IMR-90 (cell line): ENCODE data around the gene PRR12. TPM values are rescaled to one million over a fixed set of nuclear protein-coding genes. Genes with fewer than 3 reads are reported as not detected.

Source experiments
- ATAC-seq: fragments of 200-7000 bp; cut with Tn5 transposase; 2 replicates; pipeline ENCODE4 v1.9.1; 2020; ENCODE audit warnings: low read depth, mild to moderate bottlenecking, moderate library complexity
- BruUV-seq: library from RNA; stranded (reverse); fragments of 400-500 nt; replicated peaks from 2 replicates; lab custom pipeline; 2021; lab: Mats Ljungman, UMichigan
- CTCF ChIA-PET: fragments of 300-600 bp; formaldehyde crosslinking; extraction: SDS; loops from one replicate; lab custom pipeline; 2021; ENCODE audit warnings: antibody characterized with exemption; lab: Yijun Ruan, JAX
- POLR2A ChIA-PET: fragments of 300-600 bp; sonication (Branson Sonifier 250); formaldehyde crosslinking; loops from one replicate; lab custom pipeline; 2022; ENCODE audit warnings: antibody characterized with exemption; ENCODE audit not compliant: unreplicated experiment; lab: Charles Lee
- DNase-seq: peaks from one replicate; pipeline ENCODE4 v3.0.0; 2013
- H2AFZ ChIP-seq: replicated peaks from 2 replicates; pipeline ENCODE3; 2013; ENCODE audit warnings: low read length, mild to moderate bottlenecking; ENCODE audit not compliant: poor library complexity
- H2AK5ac ChIP-seq: 2 replicates; pipeline ENCODE4 v1.6.1; 2013; ENCODE audit warnings: low read depth, low read length, inconsistent platforms
- H2AK9ac ChIP-seq: replicated peaks from 2 replicates; pipeline ENCODE3; 2013; ENCODE audit warnings: mild to moderate bottlenecking, low read depth, low read length, moderate library complexity; ENCODE audit not compliant: poor library complexity
- H2BK120ac ChIP-seq: 2 replicates; pipeline ENCODE4 v1.6.1; 2013; ENCODE audit warnings: low read depth, low read length, inconsistent platforms
- H2BK15ac ChIP-seq: 3 replicates; pipeline ENCODE4 v1.6.1; 2013; ENCODE audit warnings: low read depth, low read length, inconsistent platforms
- H2BK20ac ChIP-seq: 2 replicates; pipeline ENCODE4 v1.6.1; 2013; ENCODE audit warnings: low read depth, mild to moderate bottlenecking, inconsistent platforms, low read length, moderate library complexity
- H2BK5ac ChIP-seq: 2 replicates; pipeline ENCODE4 v1.6.1; 2013; ENCODE audit warnings: mild to moderate bottlenecking, low read depth, low read length, inconsistent platforms; ENCODE audit not compliant: poor library complexity, severe bottlenecking
- H3K14ac ChIP-seq: replicated peaks from 2 replicates; pipeline ENCODE4 v1.6.1; 2013; ENCODE audit warnings: low read depth, low read length, inconsistent platforms
- H3K18ac ChIP-seq: 2 replicates; pipeline ENCODE4 v1.6.1; 2013; ENCODE audit warnings: low read depth, low read length, control low read depth
- H3K23ac ChIP-seq: 2 replicates; pipeline ENCODE4 v1.6.1; 2013; ENCODE audit warnings: low read depth, low read length, inconsistent platforms
- H3K27ac ChIP-seq: 2 replicates; pipeline ENCODE4 v1.5.1; 2013; ENCODE audit warnings: mild to moderate bottlenecking, control low read depth, low read length; ENCODE audit not compliant: insufficient read depth
- H3K27me3 ChIP-seq: 2 replicates; pipeline ENCODE4 v1.6.1; 2013; ENCODE audit warnings: low read length; ENCODE audit not compliant: control insufficient read depth, insufficient read depth
- H3K36me3 ChIP-seq: 2 replicates; pipeline ENCODE4 v1.6.1; 2013; ENCODE audit warnings: low read length, mixed read lengths; ENCODE audit not compliant: control insufficient read depth, insufficient read depth
- H3K4ac ChIP-seq: 2 replicates; pipeline ENCODE4 v1.6.1; 2013; ENCODE audit warnings: low read depth, low read length, inconsistent platforms
- H3K4me1 ChIP-seq: 2 replicates; pipeline ENCODE4 v1.6.1; 2013; ENCODE audit warnings: low read length, mixed read lengths; ENCODE audit not compliant: control insufficient read depth, insufficient read depth
- H3K4me2 ChIP-seq: 2 replicates; pipeline ENCODE4 v1.6.1; 2013; ENCODE audit warnings: low read depth, mild to moderate bottlenecking, control low read depth, low read length, moderate library complexity
- H3K4me3 ChIP-seq: 2 replicates; pipeline ENCODE4 v1.5.1; 2013; ENCODE audit warnings: low read depth, mild to moderate bottlenecking, control low read depth, low read length, moderate library complexity; ENCODE audit not compliant: insufficient read depth
- H3K56ac ChIP-seq: 2 replicates; pipeline ENCODE4 v1.6.1; 2013; ENCODE audit warnings: low read length, inconsistent platforms; ENCODE audit not compliant: insufficient read depth; ENCODE audit errors: extremely low read depth
- H3K79me1 ChIP-seq, 2 experiments: 2 replicates each; pipeline ENCODE4 v1.6.1; 2013; ENCODE audit warnings: low read length in 2 of 2, inconsistent platforms in 1 of 2, low read depth in 1 of 2
- H3K9ac ChIP-seq: 2 replicates; pipeline ENCODE4 v1.6.1; 2013; ENCODE audit warnings: low read depth, low read length, control low read depth
- H3K9me1 ChIP-seq: 2 replicates; pipeline ENCODE4 v1.6.1; 2013; ENCODE audit warnings: low read length, inconsistent platforms; ENCODE audit not compliant: insufficient read depth
- H3K9me3 ChIP-seq: 2 replicates; pipeline ENCODE4 v1.6.1; 2013; ENCODE audit warnings: low read length; ENCODE audit not compliant: control insufficient read depth, insufficient read depth
- H4K20me1 ChIP-seq: 2 replicates; pipeline ENCODE4 v1.6.1; 2013; ENCODE audit warnings: low read length, inconsistent platforms; ENCODE audit not compliant: insufficient read depth
- H4K5ac ChIP-seq: 2 replicates; pipeline ENCODE4 v1.6.1; 2013; ENCODE audit warnings: mild to moderate bottlenecking, low read depth, low read length, control low read depth
- H4K8ac ChIP-seq, 2 experiments: 2 replicates each; pipeline ENCODE4 v1.6.1; 2013; ENCODE audit warnings: low read depth in 2 of 2, low read length in 2 of 2, control low read depth in 1 of 2, inconsistent platforms in 1 of 2
- H4K91ac ChIP-seq: 2 replicates; pipeline ENCODE4 v1.6.1; 2013; ENCODE audit warnings: low read depth, low read length, inconsistent platforms; ENCODE audit not compliant: insufficient read depth
- CHD1 ChIP-seq: IDR thresholded peaks from 2 replicates; pipeline ENCODE4 v1.6.1; 2012; ENCODE audit warnings: low read depth, low read length, improper control_type of control experiment
- POLR2A ChIP-seq: IDR thresholded peaks from 2 replicates; pipeline ENCODE4 v1.6.1; 2012; ENCODE audit warnings: mild to moderate bottlenecking, low read depth, low read length
- RAD21 ChIP-seq: IDR thresholded peaks from 2 replicates; pipeline ENCODE4 v1.6.1; 2012; ENCODE audit warnings: low read length, improper control_type of control experiment
- WGBS, 2 experiments: methylation state at CpG; one replicate each; pipeline versions ENCODE4 v1.1.5 to v1.1.7; 2013; ENCODE audit warnings: missing lambda C conversion rate in 2 of 2; ENCODE audit not compliant: insufficient read length in 1 of 2; ENCODE audit errors: extremely low coverage in 2 of 2; 5-methylcytosine and 5-hydroxymethylcytosine counted together
- dilution Hi-C: fragments of 300-500 bp; cut with HindIII; formaldehyde crosslinking; loops from one replicate; pipeline ENCODE4 v1.14.3; 2018; ENCODE audit warnings: low sequenced_read_pairs; ENCODE audit not compliant: unreplicated experiment
- in situ Hi-C: fragments of 300-500 bp; cut with MboI; formaldehyde crosslinking; loops from 3 replicates; pipeline ENCODE4 v1.14.3; 2019; ENCODE audit warnings: low sequenced_read_pairs, inconsistent platforms, mixed read lengths
- intact Hi-C: fragments of 100-400 bp; cut with micrococcal nuclease; formaldehyde crosslinking; loops from 2 replicates; pipeline ENCODE4 v1.10.0; 2022
- polyA plus RNA-seq, 3 experiments: library from polyadenylated mRNA; depleted of rRNA; stranded (reverse); fragments of >200 nt; gene quantifications; 2 replicates each; pipeline ENCODE4 v1.2.3, GENCODE V29; 2012; ENCODE audit warnings: low replicate concordance in 1 of 3
- total RNA-seq: library from RNA; depleted of rRNA; stranded (reverse); fragments of >200 nt; gene quantifications from 2 replicates; pipeline ENCODE4 v1.2.3, GENCODE V29; 2012
- TF ChIP-seq, protein P1 (sequence below): fragments of 150-350 bp; IDR thresholded peaks from 2 replicates; pipeline ENCODE4 v1.6.1; 2017; ENCODE audit warnings: mild to moderate bottlenecking, antibody characterized with exemption, low read length, low read depth

PRR12 gene
- total and polyA plus RNA-seq, 2 of the 4 experiments (the other 2 are of a cell fraction), result 0.36 to 4.1 TPM

DNA sequence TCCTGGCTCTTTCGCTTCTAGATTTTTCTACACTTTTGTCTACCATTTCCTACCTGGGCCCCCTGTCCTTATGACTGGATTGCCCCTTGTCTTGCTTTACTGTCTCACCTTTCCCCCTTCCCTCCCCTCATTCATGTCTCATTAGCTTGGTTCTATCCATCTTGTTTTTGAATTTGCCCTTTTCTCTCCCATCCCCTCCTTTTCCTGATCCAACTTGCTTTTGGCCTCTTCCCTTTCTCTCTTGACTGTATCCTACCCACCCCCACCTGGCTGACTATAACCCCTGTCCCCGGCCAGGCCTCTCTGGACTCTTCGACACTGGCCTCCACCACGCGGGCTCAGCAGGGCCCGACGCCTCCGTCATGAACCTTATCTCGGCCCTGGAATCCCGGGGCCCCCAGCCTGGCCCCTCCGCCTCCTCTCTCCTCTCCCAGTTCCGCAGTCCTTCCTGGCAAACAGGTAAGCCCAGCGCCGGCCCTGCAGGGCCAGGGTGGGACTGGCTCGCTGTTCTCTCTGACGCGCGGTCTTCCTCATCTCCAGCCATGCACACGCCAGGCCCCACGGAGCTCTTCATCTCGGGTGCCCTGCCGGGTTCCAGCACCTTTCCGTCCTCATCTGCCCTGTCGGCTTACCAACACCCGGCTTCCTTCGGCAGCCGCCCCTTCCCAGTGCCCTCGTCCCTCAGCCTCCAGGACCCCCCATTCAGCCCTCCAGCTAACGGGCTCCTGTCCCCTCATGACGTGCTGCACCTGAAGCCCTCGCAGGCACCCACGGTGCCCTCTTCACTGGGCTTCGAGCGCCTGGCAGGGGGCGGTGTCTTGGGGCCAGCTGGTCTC, 3.4 kb downstream of the PRR12 start:
- no peak for TF ChIP-seq CHD1
- TF ChIP-seq POLR2A, result no peak
- no peak for TF ChIP-seq RAD21
- TF ChIP-seq, protein P1, sequence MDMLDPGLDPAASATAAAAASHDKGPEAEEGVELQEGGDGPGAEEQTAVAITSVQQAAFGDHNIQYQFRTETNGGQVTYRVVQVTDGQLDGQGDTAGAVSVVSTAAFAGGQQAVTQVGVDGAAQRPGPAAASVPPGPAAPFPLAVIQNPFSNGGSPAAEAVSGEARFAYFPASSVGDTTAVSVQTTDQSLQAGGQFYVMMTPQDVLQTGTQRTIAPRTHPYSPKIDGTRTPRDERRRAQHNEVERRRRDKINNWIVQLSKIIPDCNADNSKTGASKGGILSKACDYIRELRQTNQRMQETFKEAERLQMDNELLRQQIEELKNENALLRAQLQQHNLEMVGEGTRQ, result no peak
- Histone ChIP-seq H3K18ac (no peak overlapping the region), H4K8ac (no peak overlapping the region), H4K5ac (no peak overlapping the region), H4K91ac (no peak overlapping the region), H2AK5ac (no peak overlapping the region), H3K79me1 (peaks cover 12 to 38% of the 10 kb centered on the region in 2 experiments), H3K4me1 (peaks cover 7% of the 10 kb centered on the region; the same call in 1 of the 2 replicates), H3K9ac (no peak overlapping the region), H2BK15ac (no peak overlapping the region), H3K4me2 (no peak overlapping the region), H3K27ac (no peak overlapping the region), H2BK20ac (no peak overlapping the region), H3K56ac (no peak overlapping the region), H3K36me3 (peaks cover 40% of the 10 kb centered on the region), H3K27me3 (no peaks in the 10 kb centered on the region), H3K23ac (no peak overlapping the region), H3K4me3 (no peak overlapping the region), H3K9me3 (no peaks in the 10 kb centered on the region), H4K20me1 (peaks cover 39% of the 10 kb centered on the region), H3K9me1 (no peaks in the 10 kb centered on the region), H2AK9ac (no peak overlapping the region), H2BK5ac (no peak overlapping the region), H2AFZ (no peak overlapping the region), H3K14ac (no peak overlapping the region), H3K4ac (no peak overlapping the region), H2BK120ac (no peak overlapping the region)
- ATAC-seq, result no peak
- no TSS peak for BruUV-seq
- ChIA-PET CTCF (no interaction called here), POLR2A (no interaction called here)
- dilution Hi-C loops, result no loop called here
- intact Hi-C loops, result loop anchor here (5.0 kb wide), 1 partner anchor 83 kb away; the partner anchor contains the start of gene PRMT1
- WGBS, 2 experiments, result 96% methylated on average over 21 of the region's 35 CpGs; no CpG with 5 or more reads in 1 of the 2 experiments
- no peak for DNase-seq
- in situ Hi-C loops, result no loop called here
